ENCODE data around the gene CCDC102A. TPM values are rescaled to one million over a fixed set of nuclear protein-coding genes. Genes with fewer than 3 reads are reported as not detected.

Gene CCDC102A
- total RNA-seq, 1 experiment from 2014 or later: 4.5 TPM

DNA sequence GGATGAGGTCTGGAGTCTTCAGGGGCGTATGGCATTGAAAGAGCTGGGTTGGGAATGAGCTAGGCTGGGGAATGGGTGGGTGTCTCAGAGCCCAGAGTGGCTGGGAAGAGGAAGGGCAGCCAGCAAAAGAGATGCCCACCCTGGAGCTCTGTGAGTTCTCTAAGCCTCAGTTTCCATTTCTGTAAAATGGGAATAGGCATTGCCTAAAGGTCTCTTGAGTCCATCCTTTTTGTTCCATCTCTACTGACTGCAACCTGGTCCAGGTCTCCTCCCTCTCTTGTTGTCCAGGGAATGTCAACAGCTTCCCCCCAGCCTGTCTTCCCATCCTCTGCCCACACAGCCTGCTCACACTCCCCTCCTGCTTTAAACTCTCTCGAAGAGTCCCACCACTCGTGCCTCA lies 19.6 kb downstream of the CCDC102A start:
- no peak overlapping the region for H3K4me3 ChIP-seq (replicated peaks in 1 of 2; ENCODE audit: low read depth in 1 of 2, low read length in 2 of 2)
- no peaks in the 10 kb centered on the region for H4K20me1 ChIP-seq (ENCODE audit: insufficient read depth)
- BruUV-seq (replicated peaks): no TSS peak
- ChIA-PET POLR2A (no interaction called here), CTCF (no interaction called here), RAD21 (ENCODE audit: low non-redundant PET in 1 of 2, low total read pairs in 2 of 2, uncharacterized antibody in 2 of 2, unreplicated experiment in 2 of 2) (no interaction called here)
- no peaks in the 10 kb centered on the region for H3K79me2 ChIP-seq (ENCODE audit: insufficient read depth, low read length)
- H3K9me2 ChIP-seq (ENCODE audit: insufficient read depth): no peaks in the 10 kb centered on the region
- TF ChIP-seq SIN3A (IDR thresholded peaks at IDR 0.05; ENCODE audit: low read depth): no peak
- TF ChIP-seq EZH2phosphoT487 (IDR thresholded peaks at IDR 0.05; ENCODE audit: borderline replicate concordance): no peak
- TF ChIP-seq, protein P1, sequence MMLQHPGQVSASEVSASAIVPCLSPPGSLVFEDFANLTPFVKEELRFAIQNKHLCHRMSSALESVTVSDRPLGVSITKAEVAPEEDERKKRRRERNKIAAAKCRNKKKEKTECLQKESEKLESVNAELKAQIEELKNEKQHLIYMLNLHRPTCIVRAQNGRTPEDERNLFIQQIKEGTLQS (IDR thresholded peaks at IDR 0.05): no peak
- TF ChIP-seq ZFX (IDR thresholded peaks at IDR 0.05): no peak
- TF ChIP-seq RAD21 (IDR thresholded peaks at IDR 0.05; ENCODE audit: low read depth): no peak
- TF ChIP-seq FOSL1 (IDR thresholded peaks at IDR 0.05; ENCODE audit: low read depth): no peak
- TF ChIP-seq POLR2A (IDR thresholded peaks at IDR 0.05; ENCODE audit: borderline replicate concordance, extremely low read depth, insufficient read depth, insufficient read length): no peak
- no peak for TF ChIP-seq SP1 (IDR thresholded peaks at IDR 0.05; ENCODE audit: low read depth)
- TF ChIP-seq, protein P2, sequence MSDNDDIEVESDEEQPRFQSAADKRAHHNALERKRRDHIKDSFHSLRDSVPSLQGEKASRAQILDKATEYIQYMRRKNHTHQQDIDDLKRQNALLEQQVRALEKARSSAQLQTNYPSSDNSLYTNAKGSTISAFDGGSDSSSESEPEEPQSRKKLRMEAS (IDR thresholded peaks at IDR 0.05): no peak
- no peak for TF ChIP-seq ZNF274 (IDR thresholded peaks at IDR 0.05; ENCODE audit: low read depth, low read length)
- no peak for TF ChIP-seq TCF7L2 (IDR thresholded peaks at IDR 0.05; ENCODE audit: borderline replicate concordance, extremely low read depth, insufficient read depth, insufficient read length)
- no peak for TF ChIP-seq ELF1 (IDR thresholded peaks at IDR 0.05; ENCODE audit: borderline replicate concordance, low read depth)
- no peak for TF ChIP-seq JUND (IDR thresholded peaks at IDR 0.05)
- TF ChIP-seq, protein P3, sequence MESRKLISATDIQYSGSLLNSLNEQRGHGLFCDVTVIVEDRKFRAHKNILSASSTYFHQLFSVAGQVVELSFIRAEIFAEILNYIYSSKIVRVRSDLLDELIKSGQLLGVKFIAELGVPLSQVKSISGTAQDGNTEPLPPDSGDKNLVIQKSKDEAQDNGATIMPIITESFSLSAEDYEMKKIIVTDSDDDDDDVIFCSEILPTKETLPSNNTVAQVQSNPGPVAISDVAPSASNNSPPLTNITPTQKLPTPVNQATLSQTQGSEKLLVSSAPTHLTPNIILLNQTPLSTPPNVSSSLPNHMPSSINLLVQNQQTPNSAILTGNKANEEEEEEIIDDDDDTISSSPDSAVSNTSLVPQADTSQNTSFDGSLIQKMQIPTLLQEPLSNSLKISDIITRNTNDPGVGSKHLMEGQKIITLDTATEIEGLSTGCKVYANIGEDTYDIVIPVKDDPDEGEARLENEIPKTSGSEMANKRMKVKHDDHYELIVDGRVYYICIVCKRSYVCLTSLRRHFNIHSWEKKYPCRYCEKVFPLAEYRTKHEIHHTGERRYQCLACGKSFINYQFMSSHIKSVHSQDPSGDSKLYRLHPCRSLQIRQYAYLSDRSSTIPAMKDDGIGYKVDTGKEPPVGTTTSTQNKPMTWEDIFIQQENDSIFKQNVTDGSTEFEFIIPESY (IDR thresholded peaks at IDR 0.05; ENCODE audit: extremely low read depth, insufficient replicate concordance, low read length): no peak
- TF ChIP-seq CEBPB (IDR thresholded peaks at IDR 0.05; ENCODE audit: low read depth): no peak
- no peak for TF ChIP-seq POLR2AphosphoS5 (IDR thresholded peaks at IDR 0.05; ENCODE audit: low read depth, low read length)
- H3K27me3 ChIP-seq (ENCODE audit: insufficient read depth, low read length): no peaks in the 10 kb centered on the region
- DNase-seq (ENCODE audit: low read depth, low spot score) (no peak), ATAC-seq (no peak)
- H2AFZ ChIP-seq (ENCODE audit: low read depth, low read length, poor library complexity, severe bottlenecking): no peak overlapping the region
- intact Hi-C loops (cut with micrococcal nuclease): no loop called here
- H3K4me2 ChIP-seq (ENCODE audit: low read length): no peak overlapping the region
- no peaks in the 10 kb centered on the region for H3K36me3 ChIP-seq (ENCODE audit: control insufficient read depth in 1 of 2, insufficient read depth in 2 of 2, low read length in 2 of 2)
- H3K9me3 ChIP-seq (ENCODE audit: control insufficient read depth in 1 of 2, insufficient read depth in 1 of 2, low read depth in 1 of 2, low read length in 2 of 2): no peaks in the 10 kb centered on the region
- H3K4me1 ChIP-seq (ENCODE audit: control insufficient read depth in 1 of 2, insufficient read depth in 2 of 2, low read length in 2 of 2): no peaks in the 10 kb centered on the region
- H3K9ac ChIP-seq (ENCODE audit: low read length): no peak overlapping the region
- H3K27ac ChIP-seq (ENCODE audit: low read depth, low read length): no peak overlapping the region

Measured in HCT116 (cell line).